NAMALWA (cell line): ENCODE results near the gene SCAMP2.
A peak's percentile ranks its signal among the peaks of the same experiment; 100 is the strongest.
"Not testable (repeated sequence)": the region's sequence is repeated elsewhere in the genome, so short reads cannot be mapped to it uniquely, and the experiment has no call there.

ENCODE experiments used
- DNase-seq: peaks from one replicate; pipeline ENCODE4 v3.0.0-alpha.2; 2015; ENCODE audit warnings: low spot score

The SCAMP2 gene

GRCh38 chr15:74889883-74890664, 16.9 kb upstream of the SCAMP2 start, which contains the start of gene MPI:
Gene MPI, plus strand, starts transcription at chr15:74890042. Its CDS starts 32 bp downstream, at chr15:74890074.
- peak; percentile 92 for DNase-seq

GRCh38 chr15:74889390-74889882, 16.3 kb upstream of the SCAMP2 start:
- DNase-seq = no peak

DNA sequence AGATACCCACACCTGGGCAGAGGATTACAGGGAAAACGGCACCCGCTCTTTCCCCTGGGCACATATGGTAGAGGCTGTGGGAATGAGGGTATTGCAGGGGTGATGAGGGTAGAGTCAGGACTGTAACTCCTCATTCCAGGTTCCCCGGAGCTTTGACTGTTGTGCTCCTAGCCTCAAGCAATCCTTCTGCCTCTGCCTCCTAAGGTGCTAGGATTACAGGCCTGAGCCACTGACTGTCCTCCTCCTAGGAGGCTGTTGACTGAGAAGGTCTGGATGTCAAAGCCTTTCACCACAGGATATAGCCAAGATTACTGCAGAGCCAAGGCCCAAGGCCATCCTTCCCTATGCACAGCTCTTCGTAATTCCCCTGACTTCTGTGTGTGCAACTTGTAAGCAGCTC, 15.6 kb upstream of the SCAMP2 start:
- DNase-seq = no peak

DNA sequence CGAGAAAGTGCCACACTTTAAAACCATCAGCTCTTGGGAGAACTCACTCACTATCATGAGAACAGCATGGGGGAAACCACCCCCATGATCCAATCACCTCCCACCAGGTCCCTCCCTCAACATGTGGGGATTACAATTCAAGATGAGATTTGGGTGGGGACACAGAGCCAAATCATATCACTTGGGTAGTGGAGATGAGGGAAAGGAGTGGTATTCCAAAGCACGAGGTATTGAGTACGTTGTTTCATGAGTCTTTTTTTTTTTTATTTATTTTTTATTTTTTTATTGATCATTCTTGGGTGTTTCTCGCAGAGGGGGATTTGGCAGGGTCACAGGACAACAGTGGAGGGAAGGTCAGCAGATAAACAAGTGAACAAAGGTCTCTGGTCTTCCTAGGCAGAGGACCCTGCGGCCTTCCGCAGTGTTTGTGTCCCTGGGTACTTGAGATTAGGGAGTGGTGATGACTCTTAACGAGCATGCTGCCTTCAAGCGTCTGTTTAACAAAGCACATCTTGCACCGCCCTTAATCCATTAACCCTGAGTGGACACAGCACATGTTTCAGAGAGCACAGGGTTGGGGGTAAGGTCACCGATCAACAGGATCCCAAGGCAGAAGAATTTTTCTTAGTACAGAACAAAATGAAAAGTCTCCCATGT, 14.5 kb upstream of the SCAMP2 start:
- DNase-seq = not testable (repeated sequence)

- DNase-seq = no peak
Observed at GRCh38 chr15:74885461-74885860, 12.3 kb upstream of the SCAMP2 start.

GRCh38 chr15:74884428-74885223, 11.5 kb upstream of the SCAMP2 start:
- no peak for DNase-seq

DNA sequence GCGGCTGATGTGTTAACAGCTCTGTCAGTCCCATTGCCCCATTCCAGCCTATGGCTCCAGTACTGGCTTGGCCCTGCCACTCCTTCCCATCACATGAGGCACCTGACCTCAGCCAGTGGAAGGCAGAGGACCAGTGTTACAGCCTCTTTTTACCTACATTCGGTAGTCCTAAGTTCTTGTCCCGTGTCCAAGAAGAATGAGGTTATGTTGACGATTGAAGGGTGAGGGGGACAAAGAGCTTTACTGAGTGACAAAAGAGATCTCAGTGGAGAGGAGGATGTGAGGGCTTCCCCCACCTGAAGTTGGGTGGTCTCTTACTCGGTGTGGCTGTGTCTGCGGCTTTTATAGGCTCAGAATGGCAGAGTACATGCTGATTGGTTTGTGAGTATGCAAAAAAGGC, 9.4 kb upstream of the SCAMP2 start:
- DNase-seq = no peak

DNA sequence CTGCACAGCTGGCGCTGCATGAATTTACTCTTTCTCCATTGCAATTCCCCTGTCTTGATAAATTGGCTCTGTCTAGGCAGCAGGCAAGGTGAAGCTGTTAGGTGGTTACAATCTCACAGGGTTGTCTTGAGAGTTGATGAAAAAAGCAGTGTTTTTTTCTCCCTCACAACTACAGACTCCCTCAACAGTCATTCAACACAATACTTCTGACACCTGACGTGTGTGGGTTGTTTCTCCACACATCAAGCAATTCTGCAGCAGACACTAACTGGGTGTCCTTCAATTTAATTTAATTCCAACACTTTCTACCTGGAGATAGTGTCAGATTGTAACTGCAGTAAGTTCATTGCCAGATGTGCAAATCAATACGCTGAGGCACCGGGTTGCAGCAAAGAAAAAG, 5.1 kb upstream of the SCAMP2 start:
- DNase-seq = no peak

- DNase-seq = peak; percentile 55
Observed at GRCh38 chr15:74873756-74874424, 725 bp upstream of the SCAMP2 start.

DNA sequence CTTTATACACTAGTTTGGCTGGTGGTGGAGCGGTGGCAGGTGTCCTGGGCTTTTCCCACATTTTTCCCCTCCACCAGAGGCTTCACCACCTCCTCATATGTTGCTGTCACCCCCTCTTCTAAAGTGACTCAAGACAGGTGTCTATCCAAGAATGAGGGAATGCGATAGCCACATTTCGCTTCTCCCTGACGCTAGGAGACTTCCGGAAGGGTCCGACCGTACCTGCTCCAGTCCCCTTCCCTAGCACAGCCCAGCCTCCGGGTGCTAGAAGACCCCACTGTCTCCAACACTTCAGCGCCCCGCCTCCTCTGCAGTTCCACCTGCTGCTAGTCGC, 496 bp downstream of the SCAMP2 start:
- DNase-seq = no peak

DNA sequence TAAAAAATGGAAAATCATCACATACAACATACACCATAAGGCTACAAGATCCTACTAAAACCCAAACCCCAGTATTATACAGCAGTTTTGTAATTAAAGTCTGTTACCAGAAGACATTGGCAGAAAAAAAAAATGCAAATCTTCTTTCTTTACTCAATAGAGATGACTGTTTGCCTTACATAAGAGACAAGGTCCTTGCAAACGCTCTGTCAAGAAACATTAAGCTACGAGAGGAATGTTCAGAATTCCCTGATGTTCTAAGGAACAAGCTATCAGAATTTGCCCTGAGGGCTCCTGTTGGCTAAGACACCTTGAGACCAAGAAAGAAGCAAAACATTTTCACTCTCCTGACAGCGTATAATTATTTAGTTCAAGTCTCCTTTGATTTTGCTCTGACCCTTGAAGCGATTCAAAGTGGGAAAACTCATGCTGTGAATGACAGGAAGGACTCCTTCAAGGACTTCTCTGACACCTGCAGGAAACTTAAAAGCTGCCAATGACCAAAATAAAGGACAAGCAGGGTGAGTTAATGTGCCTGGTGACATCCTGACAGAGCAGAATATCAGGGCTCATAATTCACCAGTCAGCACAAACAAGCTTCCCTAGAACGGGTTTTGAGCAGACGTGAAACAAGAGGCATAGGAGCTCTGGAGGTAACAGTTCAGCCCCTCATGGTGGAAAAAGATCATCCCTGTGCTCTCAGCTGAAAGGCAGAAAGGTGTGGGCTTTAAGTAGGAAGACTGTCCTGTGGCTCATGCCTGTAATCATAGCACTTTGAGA, 2.5 kb downstream of the SCAMP2 start:
- no peak for DNase-seq

- DNase-seq = peak; percentile 63
Observed at GRCh38 chr15:74869726-74870407, 3.3 kb downstream of the SCAMP2 start.

GRCh38 chr15:74869372-74869725, 3.8 kb downstream of the SCAMP2 start:
- no peak for DNase-seq

GRCh38 chr15:74868059-74868458, 5.1 kb downstream of the SCAMP2 start:
- DNase-seq = no peak

GRCh38 chr15:74867466-74868038, 5.6 kb downstream of the SCAMP2 start:
- DNase-seq = no peak

DNA sequence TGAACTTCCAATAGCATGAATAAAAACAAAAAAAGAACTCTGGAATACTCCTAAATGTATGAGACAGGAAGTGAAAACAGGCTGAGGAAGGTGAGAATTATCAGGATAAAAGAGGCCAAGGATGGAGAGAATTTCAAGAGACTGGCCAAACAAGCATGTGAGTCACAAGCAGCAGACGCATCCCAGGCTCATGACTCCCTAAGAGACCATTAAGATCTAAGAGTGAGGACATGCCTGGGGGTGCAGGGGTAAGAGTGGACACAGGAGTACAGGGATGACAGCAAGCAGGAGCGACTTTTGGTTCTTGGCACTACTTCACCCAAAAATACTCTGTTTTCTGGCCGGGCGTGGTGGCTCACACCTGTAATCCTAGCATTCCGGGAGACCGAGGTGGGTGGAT, 7.1 kb downstream of the SCAMP2 start:
- no peak for DNase-seq

GRCh38 chr15:74865316-74865715, 7.8 kb downstream of the SCAMP2 start:
- no peak for DNase-seq

DNA sequence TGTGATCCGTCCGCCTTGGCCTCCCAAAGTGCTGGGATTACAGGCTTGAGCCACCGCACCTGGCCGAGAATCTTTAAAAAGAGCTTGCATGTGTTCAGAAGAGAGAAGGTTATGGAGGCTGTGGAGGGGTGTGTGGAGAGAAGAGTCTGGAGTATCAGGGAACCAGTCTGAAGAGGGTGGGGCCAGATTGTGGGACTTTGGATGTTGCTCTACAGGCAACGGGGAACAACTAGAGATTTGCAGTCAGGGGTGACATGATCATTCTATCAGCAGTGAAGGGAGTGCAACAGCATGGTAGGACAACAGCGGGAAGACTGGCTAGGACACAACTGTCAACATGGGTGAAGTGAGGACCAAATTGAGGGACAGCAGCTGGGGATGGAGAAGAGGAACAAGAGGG, 8.9 kb downstream of the SCAMP2 start:
- DNase-seq = no peak

DNA sequence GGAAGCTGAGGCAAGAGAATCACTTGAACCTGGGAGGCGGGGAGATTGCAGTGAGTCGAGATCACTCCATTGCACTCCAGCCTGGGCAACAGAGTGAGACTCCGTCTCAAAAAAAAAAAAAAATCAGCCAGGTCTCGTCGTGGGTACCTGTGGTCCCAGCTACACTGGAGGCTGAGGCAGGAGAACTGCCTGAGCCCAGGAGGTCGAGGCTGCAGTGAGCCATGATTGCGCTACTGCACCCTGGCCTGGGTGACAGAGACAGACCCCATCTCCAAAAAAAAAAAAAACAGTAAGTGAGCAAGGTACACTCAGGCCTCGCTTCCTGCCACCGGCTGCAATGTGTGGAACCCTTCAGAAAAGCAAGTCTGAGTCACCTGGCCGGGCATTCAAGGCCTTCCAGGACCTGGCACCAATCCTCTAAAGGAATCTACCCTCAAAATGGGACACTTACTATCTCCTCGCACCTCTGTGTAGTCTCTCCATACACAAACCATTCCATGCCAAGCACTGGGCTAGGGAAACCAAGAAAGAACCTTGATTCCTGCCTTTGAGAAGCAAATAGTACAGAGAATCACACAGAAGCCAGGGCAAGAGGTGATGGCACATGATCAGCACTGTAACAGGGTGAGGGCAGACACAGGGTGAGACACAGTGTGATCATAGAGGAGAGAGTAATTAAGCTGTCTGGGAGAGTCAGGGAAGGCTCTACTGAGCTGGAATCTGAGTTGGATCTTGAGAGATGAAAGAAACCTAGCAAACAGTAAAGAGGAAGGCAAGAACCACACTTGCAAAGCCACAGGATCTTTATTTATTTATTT, 9.7 kb downstream of the SCAMP2 start:
- no peak for DNase-seq

GRCh38 chr15:74858369-74858740, 14.8 kb downstream of the SCAMP2 start:
- DNase-seq = no peak
